ENCODE measurements around the gene CERT1.

CERT1 gene

DNA sequence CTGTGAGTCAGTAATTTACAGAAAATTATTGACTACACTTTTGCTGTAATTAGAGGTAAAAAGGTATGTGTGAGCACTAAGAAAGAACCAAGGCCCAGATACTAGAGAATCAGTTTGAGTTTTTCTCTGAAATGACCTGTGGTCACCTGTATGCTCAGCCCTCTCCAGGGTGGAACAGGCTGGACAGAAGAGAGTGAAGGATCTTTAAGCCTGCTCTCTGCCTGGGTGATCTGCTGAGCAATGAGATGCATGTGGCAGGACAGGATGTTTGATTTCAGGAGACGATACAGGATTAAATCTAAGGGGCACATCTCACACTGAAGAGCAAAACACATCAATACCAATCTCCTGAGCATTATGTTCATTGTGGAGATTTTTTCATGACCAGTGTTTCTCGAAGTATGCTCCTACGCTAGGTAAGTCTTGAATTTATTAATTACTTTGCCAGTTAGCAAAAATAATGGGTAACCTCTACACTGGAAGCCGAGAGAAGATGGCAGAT is 148.9 kb downstream of the CERT1 start:
- Histone ChIP-seq H3K27me3 (ENCODE audit: low read depth) (no peaks in the 10 kb centered on the region), H3K36me3 (replicated peaks) (peaks cover 52% of the 10 kb centered on the region), H3K4me3 (no peak overlapping the region), H3K9me3 (no peaks in the 10 kb centered on the region), H3K4me1 (no peaks in the 10 kb centered on the region)
- in situ Hi-C loops (cut with MboI; ENCODE audit: low sequenced_read_pairs), result no loop called here
- no peak for DNase-seq (ENCODE audit: low spot score in 2 of 2)

DNA sequence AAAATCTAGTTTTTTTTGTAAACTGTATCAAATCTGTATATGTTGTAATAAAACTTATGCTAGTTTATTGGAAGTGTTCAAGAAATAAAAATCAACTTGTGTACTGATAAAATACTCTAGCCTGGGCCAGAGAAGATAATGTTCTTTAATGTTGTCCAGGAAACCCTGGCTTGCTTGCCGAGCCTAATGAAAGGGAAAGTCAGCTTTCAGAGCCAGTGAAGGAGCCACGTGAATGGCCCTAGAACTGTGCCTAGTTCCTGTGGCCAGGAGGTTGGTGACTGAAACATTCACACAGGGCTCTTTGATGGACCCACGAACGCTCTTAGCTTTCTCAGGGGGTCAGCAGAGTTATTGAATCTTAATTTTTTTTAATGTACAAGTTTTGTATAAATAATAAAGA is 150.1 kb downstream of the CERT1 start:
- Histone ChIP-seq H3K36me3 (replicated peaks) (peaks cover 64% of the 10 kb centered on the region), H3K4me1 (no peaks in the 10 kb centered on the region), H3K9me3 (no peaks in the 10 kb centered on the region), H3K4me3 (no peak overlapping the region), H3K27me3 (ENCODE audit: low read depth) (no peaks in the 10 kb centered on the region)
- no peak for DNase-seq (ENCODE audit: low spot score in 2 of 2)
- in situ Hi-C loops (cut with MboI; ENCODE audit: low sequenced_read_pairs), result no loop called here

DNA sequence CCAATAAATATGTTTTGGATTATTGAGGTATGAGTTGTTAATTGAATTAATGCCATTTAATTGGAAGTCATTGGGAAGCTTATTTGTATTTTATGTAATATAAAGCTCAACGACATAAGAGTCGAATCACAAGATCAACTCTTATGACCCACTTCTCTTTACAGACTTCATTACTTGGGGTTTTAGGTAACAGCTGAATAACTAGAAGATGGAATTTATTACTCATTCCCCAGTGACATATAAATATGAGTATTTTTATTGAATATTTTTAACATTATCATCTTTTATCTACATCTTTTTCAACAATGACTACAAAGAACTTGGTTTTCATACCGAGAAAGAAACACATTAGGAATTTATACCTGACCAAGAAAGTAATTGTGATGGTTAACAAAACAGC is 153.3 kb downstream of the CERT1 start:
- no peaks in the 10 kb centered on the region for H3K27me3 ChIP-seq (ENCODE audit: low read depth)
- H3K4me3 ChIP-seq, result no peak overlapping the region
- in situ Hi-C loops (cut with MboI; ENCODE audit: low sequenced_read_pairs), result no loop called here
- no peaks in the 10 kb centered on the region for H3K9me3 ChIP-seq
- peaks cover 92% of the 10 kb centered on the region for H3K36me3 ChIP-seq (replicated peaks)
- no peak for DNase-seq (ENCODE audit: low spot score in 2 of 2)
- no peaks in the 10 kb centered on the region for H3K4me1 ChIP-seq

DNA sequence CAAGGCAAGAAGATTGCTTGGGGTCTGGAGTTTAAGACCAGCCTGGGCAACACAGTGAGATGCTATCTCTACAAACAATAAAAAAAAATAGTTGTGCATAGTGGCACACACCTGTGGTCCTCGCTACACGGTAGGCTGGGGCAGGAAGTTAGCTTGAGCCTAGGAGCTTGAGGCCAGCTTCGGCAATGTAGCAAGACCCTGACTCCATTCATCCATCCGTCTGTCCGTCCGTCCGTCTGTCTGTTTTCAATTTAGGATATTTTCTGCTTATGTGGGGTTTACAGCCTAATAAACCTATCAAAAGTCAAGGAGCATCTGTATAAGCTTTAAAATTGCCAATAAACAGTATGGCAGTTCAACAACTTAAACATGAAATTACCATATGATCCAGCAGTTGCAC is 154.7 kb downstream of the CERT1 start:
- in situ Hi-C loops (cut with MboI; ENCODE audit: low sequenced_read_pairs), result no loop called here
- no peak overlapping the region for H3K4me3 ChIP-seq
- H3K4me1 ChIP-seq, result no peaks in the 10 kb centered on the region
- H3K36me3 ChIP-seq (replicated peaks), result peaks cover 92% of the 10 kb centered on the region
- no peaks in the 10 kb centered on the region for H3K27me3 ChIP-seq (ENCODE audit: low read depth)
- DNase-seq (ENCODE audit: low spot score in 2 of 2), result no peak
- no peaks in the 10 kb centered on the region for H3K9me3 ChIP-seq

DNA sequence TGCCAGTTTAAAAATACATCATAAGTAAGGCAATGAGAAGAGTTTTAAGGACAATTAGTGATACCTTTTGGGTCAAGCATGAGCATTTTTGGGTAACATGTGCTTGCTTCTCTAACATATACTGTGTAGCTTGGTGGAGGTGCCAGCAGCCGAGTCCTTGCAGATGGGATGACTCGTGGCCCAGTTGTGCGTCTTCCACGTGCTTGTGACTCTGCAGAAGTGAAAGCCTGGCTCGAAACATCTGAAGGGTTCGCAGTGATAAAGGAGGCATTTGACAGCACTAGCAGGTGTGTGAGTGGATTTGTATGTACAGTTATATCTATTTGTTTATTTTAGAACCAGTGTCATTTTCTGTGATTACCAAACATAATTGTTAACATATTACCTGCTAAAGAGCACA is 156.2 kb downstream of the CERT1 start:
- no peaks in the 10 kb centered on the region for H3K4me1 ChIP-seq
- in situ Hi-C loops (cut with MboI; ENCODE audit: low sequenced_read_pairs), result no loop called here
- DNase-seq (ENCODE audit: low spot score in 2 of 2), result no peak
- no peak overlapping the region for H3K4me3 ChIP-seq
- no peaks in the 10 kb centered on the region for H3K9me3 ChIP-seq
- peaks cover 94% of the 10 kb centered on the region for H3K36me3 ChIP-seq (replicated peaks)
- H3K27me3 ChIP-seq (ENCODE audit: low read depth), result no peaks in the 10 kb centered on the region

DNA sequence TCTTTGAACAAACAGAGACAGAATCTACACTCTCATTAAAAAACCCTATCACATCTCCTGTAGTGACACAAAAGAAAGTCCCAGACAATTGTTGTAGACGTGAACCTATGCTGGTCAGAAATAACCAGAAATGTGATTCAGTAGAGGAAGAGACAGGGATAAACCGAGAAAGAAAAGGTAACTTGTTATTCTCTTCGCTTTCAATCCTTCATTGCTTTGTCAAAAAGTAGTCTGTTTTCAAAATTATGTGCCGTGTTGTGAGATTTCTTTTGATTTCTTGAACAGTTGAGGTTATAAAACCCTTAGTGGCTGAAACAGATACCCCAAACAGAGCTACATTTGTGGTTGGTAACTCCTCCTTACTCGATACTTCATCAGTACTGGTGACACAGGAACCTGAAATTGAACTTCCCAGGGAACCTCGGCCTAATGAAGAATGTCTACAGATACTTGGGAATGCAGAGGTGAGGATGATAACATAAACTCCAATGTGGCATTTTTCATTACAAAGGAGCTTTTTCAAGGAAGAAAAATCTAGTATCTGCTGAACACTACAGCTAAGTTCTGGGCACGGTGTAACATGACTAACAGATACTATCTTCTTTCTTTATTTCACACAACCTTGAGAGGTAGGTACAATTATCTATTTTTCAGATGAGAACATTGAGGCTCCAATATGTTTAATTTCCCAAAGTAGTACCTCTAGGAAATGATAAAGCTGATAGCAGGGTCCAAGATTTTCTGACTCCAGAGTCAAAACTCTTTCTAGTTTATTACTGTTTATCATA is 160.1 kb downstream of the CERT1 start:
- Histone ChIP-seq H3K4me1 (no peaks in the 10 kb centered on the region), H3K9me3 (no peaks in the 10 kb centered on the region), H3K36me3 (replicated peaks) (peaks cover 93% of the 10 kb centered on the region), H3K4me3 (no peak overlapping the region), H3K27me3 (ENCODE audit: low read depth) (no peaks in the 10 kb centered on the region)
- in situ Hi-C loops (cut with MboI; ENCODE audit: low sequenced_read_pairs), result no loop called here
- no peak for DNase-seq (ENCODE audit: low spot score in 2 of 2)

DNA sequence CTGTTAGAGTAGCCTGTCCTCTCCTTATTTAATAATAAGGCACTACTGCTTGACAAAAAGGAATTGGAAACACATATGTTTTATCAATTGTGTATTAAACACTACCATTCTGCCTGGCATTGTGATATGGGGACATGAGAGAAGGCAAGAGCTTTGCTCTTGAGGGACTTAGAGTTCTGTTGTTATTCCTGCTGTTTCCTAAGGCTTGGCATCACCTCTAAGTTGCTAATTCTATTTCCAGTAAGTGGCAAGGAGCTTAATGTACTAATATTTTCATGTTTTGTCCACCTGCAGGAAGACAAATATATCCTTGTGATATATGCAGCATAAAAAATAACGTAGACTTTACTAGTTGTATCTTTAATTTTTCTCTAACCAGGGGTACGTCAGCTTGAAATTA is 161.8 kb downstream of the CERT1 start:
- Histone ChIP-seq H3K9me3 (no peaks in the 10 kb centered on the region), H3K4me1 (no peaks in the 10 kb centered on the region), H3K27me3 (ENCODE audit: low read depth) (no peaks in the 10 kb centered on the region), H3K4me3 (no peak overlapping the region), H3K36me3 (replicated peaks) (peaks cover 93% of the 10 kb centered on the region)
- in situ Hi-C loops (cut with MboI; ENCODE audit: low sequenced_read_pairs), result no loop called here
- no peak for DNase-seq (ENCODE audit: low spot score in 2 of 2)

DNA sequence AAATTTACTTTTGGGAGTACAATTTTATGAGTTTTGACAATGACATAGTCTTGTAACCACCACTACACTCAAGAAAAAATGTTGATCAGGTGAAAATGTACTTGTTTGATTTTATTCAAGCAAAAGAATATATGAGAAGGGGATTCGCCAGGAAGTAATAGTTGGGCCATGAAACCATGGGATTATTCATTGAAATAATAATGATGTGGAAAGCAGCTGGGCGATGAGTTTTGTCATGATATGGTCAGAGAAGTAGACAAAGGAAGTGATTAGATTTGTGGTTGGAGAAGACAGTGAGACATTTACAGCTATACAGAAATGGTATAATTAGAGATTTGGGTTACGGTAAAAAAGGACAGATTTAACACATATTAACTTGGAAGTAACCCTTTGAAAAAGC is 163.2 kb downstream of the CERT1 start:
- no peaks in the 10 kb centered on the region for H3K27me3 ChIP-seq (ENCODE audit: low read depth)
- H3K9me3 ChIP-seq, result no peaks in the 10 kb centered on the region
- no peak overlapping the region for H3K4me3 ChIP-seq
- no peaks in the 10 kb centered on the region for H3K4me1 ChIP-seq
- DNase-seq (ENCODE audit: low spot score in 2 of 2), result no peak
- peaks cover 92% of the 10 kb centered on the region for H3K36me3 ChIP-seq (replicated peaks)
- in situ Hi-C loops (cut with MboI; ENCODE audit: low sequenced_read_pairs), result no loop called here

DNA sequence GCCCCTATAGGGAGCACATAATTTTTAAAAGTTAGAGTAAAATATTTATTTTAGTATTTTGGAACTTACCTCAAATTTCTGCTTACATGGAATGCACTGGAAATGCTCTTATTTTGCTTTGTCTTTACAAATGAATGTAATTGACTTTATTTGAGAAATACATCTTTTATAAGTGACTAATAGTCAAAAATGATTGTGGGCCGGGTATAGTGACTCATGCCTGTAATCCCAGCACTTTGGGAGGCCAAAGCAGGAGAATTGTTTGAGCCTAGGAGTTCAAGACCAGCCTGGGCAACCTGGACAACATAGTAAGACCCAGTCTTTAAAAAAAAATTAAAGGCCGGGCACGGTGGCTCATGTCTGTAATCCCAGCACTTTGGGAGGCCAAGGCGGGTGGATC is 168.6 kb downstream of the CERT1 start:
- H3K4me3 ChIP-seq, result no peak overlapping the region
- peaks cover 44% of the 10 kb centered on the region for H3K36me3 ChIP-seq (replicated peaks)
- peaks cover 10% of the 10 kb centered on the region for H3K4me1 ChIP-seq
- no peaks in the 10 kb centered on the region for H3K9me3 ChIP-seq
- no peak for DNase-seq (ENCODE audit: low spot score in 2 of 2)
- no peaks in the 10 kb centered on the region for H3K27me3 ChIP-seq (ENCODE audit: low read depth)
- in situ Hi-C loops (cut with MboI; ENCODE audit: low sequenced_read_pairs), result no loop called here

DNA sequence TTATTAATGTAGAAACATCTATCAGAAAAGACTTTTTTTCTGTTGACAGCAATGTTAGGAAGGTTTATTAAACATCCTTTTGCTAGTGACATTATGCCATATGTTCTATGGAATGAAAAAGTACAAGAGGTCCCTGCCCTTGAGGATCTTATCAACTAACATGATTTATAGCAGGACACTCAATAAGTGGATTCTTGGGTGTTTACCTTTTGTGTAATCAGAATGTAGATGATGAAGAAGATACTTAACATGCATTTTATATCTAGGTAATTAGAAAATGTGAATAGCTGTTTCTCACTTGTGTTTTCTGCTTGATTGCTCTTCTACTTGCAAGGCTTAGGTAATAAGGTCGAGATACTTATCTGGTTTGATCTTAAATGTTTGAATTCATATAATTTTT is 169.5 kb downstream of the CERT1 start:
- H3K9me3 ChIP-seq, result no peaks in the 10 kb centered on the region
- H3K4me3 ChIP-seq, result no peak overlapping the region
- peaks cover 10% of the 10 kb centered on the region for H3K4me1 ChIP-seq
- peaks cover 35% of the 10 kb centered on the region for H3K36me3 ChIP-seq (replicated peaks)
- H3K27me3 ChIP-seq (ENCODE audit: low read depth), result no peaks in the 10 kb centered on the region
- DNase-seq (ENCODE audit: low spot score in 2 of 2), result no peak
- in situ Hi-C loops (cut with MboI; ENCODE audit: low sequenced_read_pairs), result no loop called here

DNA sequence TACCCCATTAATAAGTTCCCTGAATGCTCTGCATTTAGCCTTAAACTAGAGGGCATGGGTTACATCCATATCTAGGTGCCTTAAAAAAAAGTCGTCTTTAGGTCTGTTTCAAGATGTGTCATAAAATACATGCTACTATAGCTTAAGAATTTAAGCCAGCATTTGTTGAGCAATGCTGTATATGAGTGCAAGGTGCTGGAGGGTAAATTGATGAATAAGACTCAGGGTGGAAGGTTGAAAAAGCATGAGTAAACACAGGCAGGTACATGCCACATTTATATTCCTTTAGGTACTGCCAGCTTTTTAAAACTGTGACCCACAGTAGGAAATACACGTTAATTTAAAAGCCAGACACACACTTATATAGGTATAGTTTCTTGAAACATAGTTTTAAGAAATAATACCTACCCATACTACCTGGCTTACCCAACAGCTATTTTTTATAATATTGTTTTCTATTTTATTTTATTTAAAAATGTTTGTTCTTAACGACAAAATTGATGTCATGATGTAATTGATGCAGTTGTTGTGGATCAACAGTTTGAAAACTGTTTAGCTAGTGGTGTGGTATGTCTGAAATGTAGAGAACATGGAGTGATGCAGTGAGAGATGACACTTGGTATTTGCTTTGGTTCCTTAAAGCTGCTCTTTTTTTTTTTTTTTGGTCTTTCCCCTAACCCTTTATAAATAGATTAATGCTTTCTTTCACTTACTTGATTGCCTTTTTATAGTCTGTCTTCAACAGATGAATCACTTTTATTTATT is 170.5 kb downstream of the CERT1 start:
- Histone ChIP-seq H3K27me3 (ENCODE audit: low read depth) (no peaks in the 10 kb centered on the region), H3K4me3 (no peak overlapping the region), H3K36me3 (replicated peaks) (peaks cover 25% of the 10 kb centered on the region), H3K4me1 (peaks cover 13% of the 10 kb centered on the region), H3K9me3 (no peaks in the 10 kb centered on the region)
- no peak for DNase-seq (ENCODE audit: low spot score in 2 of 2)
- in situ Hi-C loops (cut with MboI; ENCODE audit: low sequenced_read_pairs), result no loop called here

DNA sequence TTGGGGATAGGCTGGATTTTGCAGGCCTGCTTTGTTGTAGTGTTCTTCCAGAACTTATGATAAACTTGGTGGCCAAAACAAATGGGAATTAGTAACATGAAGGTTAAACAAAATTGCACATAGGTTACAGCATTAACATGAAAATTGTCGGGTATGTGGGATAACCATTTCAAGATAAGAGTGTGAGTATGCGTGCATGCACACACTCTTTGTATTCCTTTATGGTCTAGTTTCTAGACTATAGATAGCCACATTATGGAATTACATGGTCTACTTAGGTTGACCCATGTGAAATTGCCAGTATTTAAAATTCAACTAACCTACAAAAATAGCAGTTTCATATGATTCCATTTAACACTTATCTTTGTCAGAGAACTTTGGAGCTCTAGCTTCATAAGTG is 173.0 kb downstream of the CERT1 start:
- Histone ChIP-seq H3K4me1 (peaks cover 17% of the 10 kb centered on the region), H3K4me3 (peak overlapping the region; percentile 81), H3K9me3 (no peaks in the 10 kb centered on the region), H3K27me3 (ENCODE audit: low read depth) (no peaks in the 10 kb centered on the region), H3K36me3 (replicated peaks) (peaks cover 4% of the 10 kb centered on the region; the same call in 1 of the 2 replicates)
- in situ Hi-C loops (cut with MboI; ENCODE audit: low sequenced_read_pairs), result loop anchor here (5.0 kb wide), 1 partner anchor 286 kb away; the partner anchor contains the start of gene GCNT4
- no peak for DNase-seq (ENCODE audit: low spot score in 2 of 2)

DNA sequence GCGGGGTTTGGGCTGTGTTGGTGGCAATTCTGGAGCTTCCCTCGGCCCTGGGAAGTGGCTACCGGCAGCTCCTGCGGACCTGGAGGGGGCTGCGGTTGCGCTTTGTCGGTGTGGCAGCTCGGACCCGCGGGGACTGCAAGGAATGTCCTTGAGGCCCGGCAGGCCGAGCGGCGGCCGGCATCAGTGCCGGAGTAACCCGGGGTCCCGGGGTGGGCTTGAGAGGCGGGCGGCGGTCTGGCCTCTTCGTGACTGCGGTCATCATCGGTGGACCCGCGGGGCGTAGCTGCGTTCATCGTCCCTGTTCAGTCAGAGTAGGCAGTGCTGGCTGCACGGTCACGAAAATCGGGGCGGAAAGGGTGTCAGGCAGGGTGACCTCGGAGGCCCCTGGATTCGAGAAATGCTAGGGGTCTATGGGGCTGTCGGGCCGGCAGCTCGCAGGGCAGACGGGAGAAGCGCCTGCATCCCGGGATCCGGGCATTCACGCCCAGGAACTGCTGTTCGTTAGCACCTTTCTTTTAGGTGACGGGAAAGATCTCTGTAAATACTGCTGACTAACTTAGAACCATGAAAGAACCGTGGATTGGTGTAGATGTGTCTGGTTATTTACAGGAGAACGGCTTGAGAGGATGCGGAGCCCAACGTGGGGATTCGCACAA is 173.9 kb downstream of the CERT1 start:
- H3K27me3 ChIP-seq (ENCODE audit: low read depth), result no peaks in the 10 kb centered on the region
- H3K4me1 ChIP-seq, result peaks cover 17% of the 10 kb centered on the region
- H3K4me3 ChIP-seq, result peak overlapping the region; percentile 81
- in situ Hi-C loops (cut with MboI; ENCODE audit: low sequenced_read_pairs), result loop anchor here (5.0 kb wide), 1 partner anchor 285 kb away; the partner anchor contains the start of gene GCNT4
- DNase-seq (ENCODE audit: low spot score in 2 of 2), result no peak
- H3K9me3 ChIP-seq, result no peaks in the 10 kb centered on the region
- H3K36me3 ChIP-seq (replicated peaks), result peaks cover 1% of the 10 kb centered on the region; the same call in 1 of the 2 replicates
